GM23338 (cell line): ENCODE results near the gene STARD13. TPM values are rescaled to one million over a fixed set of nuclear protein-coding genes. Genes with fewer than 3 reads are reported as not detected.
A peak's percentile ranks its signal among the peaks of the same experiment; 100 is the strongest.

Source experiments
- ATAC-seq: fragments of 200-7000 bp; cut with Tn5 transposase; 3 replicates; pipeline ENCODE4 v1.9.1; 2020
- DNase-seq: peaks from one replicate; pipeline ENCODE4 v3.0.0-alpha.2; 2015; ENCODE audit warnings: low spot score
- H2AFZ ChIP-seq: fragments of 200-600 bp; sonication (generic); 2 replicates; pipeline ENCODE4 v1.8.0; 2016; ENCODE audit warnings: antibody characterized with exemption, mild to moderate bottlenecking, moderate library complexity
- H3F3A ChIP-seq: fragments of 200-600 bp; sonication (generic); replicated peaks from 2 replicates; pipeline ENCODE4 v1.8.0; 2017; ENCODE audit warnings: antibody characterized with exemption, mixed run types, low read depth
- H3K27ac ChIP-seq: fragments of 200-600 bp; sonication (generic); 2 replicates; pipeline ENCODE4 v1.6.1; 2016; ENCODE audit warnings: low read depth
- H3K27me3 ChIP-seq: fragments of 200-600 bp; sonication (generic); 2 replicates; pipeline ENCODE4 v1.8.0; 2016; ENCODE audit warnings: mild to moderate bottlenecking, mixed run types, moderate library complexity; ENCODE audit not compliant: insufficient read depth
- H3K36me3 ChIP-seq: fragments of 200-600 bp; sonication (generic); 2 replicates; pipeline ENCODE4 v1.8.0; 2016; ENCODE audit warnings: mild to moderate bottlenecking; ENCODE audit not compliant: insufficient read depth
- H3K4me1 ChIP-seq: fragments of 200-600 bp; sonication (generic); 2 replicates; pipeline ENCODE4 v1.8.0; 2016; ENCODE audit warnings: mild to moderate bottlenecking, moderate library complexity; ENCODE audit not compliant: insufficient read depth
- H3K4me2 ChIP-seq: fragments of 200-600 bp; sonication (generic); 2 replicates; pipeline ENCODE4 v1.7.1; 2017; ENCODE audit warnings: mixed run types
- H3K4me3 ChIP-seq: fragments of 200-600 bp; sonication (generic); 2 replicates; pipeline ENCODE4 v1.6.1; 2016; ENCODE audit warnings: mixed run types
- H3K79me2 ChIP-seq: fragments of 200-600 bp; sonication (generic); replicated peaks from 2 replicates; pipeline ENCODE4 v1.8.0; 2017; ENCODE audit warnings: mild to moderate bottlenecking; ENCODE audit not compliant: insufficient read depth
- H3K9me2 ChIP-seq: fragments of 200-600 bp; sonication (generic); 2 replicates; pipeline ENCODE4 v1.8.0; 2017; ENCODE audit not compliant: insufficient read depth
- H4K20me1 ChIP-seq: fragments of 200-600 bp; sonication (generic); replicated peaks from 2 replicates; pipeline ENCODE4 v1.8.0; 2017; ENCODE audit warnings: mild to moderate bottlenecking; ENCODE audit not compliant: insufficient read depth
- H3K27ac Mint-ChIP-seq: 2 replicates; pipeline ENCODE4 v1.8.0; 2020; ENCODE audit warnings: inconsistent platforms, mild to moderate bottlenecking, moderate library complexity, mixed read lengths
- H3K27me3 Mint-ChIP-seq: 3 replicates; pipeline ENCODE4 v1.8.0; 2022; ENCODE audit warnings: low read depth, mild to moderate bottlenecking, moderate library complexity, mixed read lengths, inconsistent platforms; ENCODE audit not compliant: insufficient read depth, poor library complexity
- H3K36me3 Mint-ChIP-seq: 3 replicates; pipeline ENCODE4 v1.8.0; 2021; ENCODE audit warnings: low read depth, mild to moderate bottlenecking, inconsistent platforms, moderate library complexity, mixed read lengths
- H3K4me1 Mint-ChIP-seq: 3 replicates; pipeline ENCODE4 v1.8.0; 2020; ENCODE audit warnings: mild to moderate bottlenecking, inconsistent platforms, mixed read lengths
- H3K4me3 Mint-ChIP-seq: 3 replicates; pipeline ENCODE4 v1.8.0; 2021; ENCODE audit warnings: moderate library complexity, mild to moderate bottlenecking, inconsistent platforms, mixed read lengths
- H3K9me3 Mint-ChIP-seq: 3 replicates; pipeline ENCODE4 v1.8.0; 2020; ENCODE audit warnings: moderate library complexity, mild to moderate bottlenecking, inconsistent platforms, mixed read lengths
- CREB1 ChIP-seq: fragments of 250-450 bp; sonication (Bioruptor Pico); IDR thresholded peaks from 2 replicates; pipeline ENCODE4 v1.5.0; 2020; ENCODE audit warnings: low read depth, mild to moderate bottlenecking, moderate library complexity
- CTCF ChIP-seq, 2 experiments: fragments of 200-600 bp in 1 of 2; sonication (generic) in 1 of 2; conservative IDR thresholded peaks; 2 replicates each; pipeline versions ENCODE4 v1.5.1 to v1.6.1; 2016 to 2017; ENCODE audit warnings: antibody characterized with exemption in 2 of 2, low read depth in 2 of 2, mild to moderate bottlenecking in 2 of 2, moderate library complexity in 1 of 2
- ETS1 ChIP-seq: IDR thresholded peaks from 2 replicates; pipeline ENCODE4 v1.6.1; 2016; ENCODE audit warnings: antibody characterized with exemption
- EZH2 ChIP-seq: fragments of 200-600 bp; sonication (generic); IDR thresholded peaks from one replicate; pipeline ENCODE4 v1.8.0; 2017; ENCODE audit warnings: antibody characterized with exemption, mild to moderate bottlenecking, low read depth; ENCODE audit not compliant: unreplicated experiment
- JUNB ChIP-seq: IDR thresholded peaks from one replicate; pipeline ENCODE4 v1.6.1; 2016; ENCODE audit warnings: antibody characterized with exemption; ENCODE audit not compliant: unreplicated experiment
- NANOG ChIP-seq: IDR thresholded peaks from 2 replicates; pipeline ENCODE4 v1.6.1; 2016; ENCODE audit warnings: antibody characterized with exemption, borderline replicate concordance
- POLR2AphosphoS5 ChIP-seq: IDR thresholded peaks from 2 replicates; pipeline ENCODE4 v1.6.1; 2016; ENCODE audit warnings: antibody characterized with exemption, low read depth
- REST ChIP-seq: IDR thresholded peaks from one replicate; pipeline ENCODE4 v1.6.1; 2018; ENCODE audit warnings: antibody characterized with exemption; ENCODE audit not compliant: unreplicated experiment
- ZNF114 ChIP-seq: fragments of 250-450 bp; sonication (Bioruptor Pico); IDR thresholded peaks from 2 replicates; pipeline ENCODE4 v1.5.0; 2020; ENCODE audit warnings: mild to moderate bottlenecking, moderate library complexity
- ZNF462 ChIP-seq: fragments of 250-450 bp; sonication (Bioruptor Pico); IDR thresholded peaks from 2 replicates; pipeline ENCODE4 v1.5.0; 2020; ENCODE audit warnings: mild to moderate bottlenecking, moderate library complexity
- polyA plus RNA-seq: library from polyadenylated mRNA; unstranded; fragments of >200 nt; fragmentation: Nextera tagmentation; extraction: Ambion mirVana; gene quantifications from 2 replicates; pipeline ENCODE4 v1.2.1, GENCODE V29; 2016
- total RNA-seq: library from RNA; depleted of rRNA; stranded (reverse); fragments of >200 nt; shearing (Covaris generic); gene quantifications from 2 replicates; pipeline ENCODE4 v1.2.3, GENCODE V29; 2014

Gene STARD13
- total and polyA plus RNA-seq, 2 experiments from 2014 or later, result 3.2 to 5.2 TPM

- TF ChIP-seq ETS1, result no peak
These were observed 27.4 kb downstream of the STARD13 start (continued) for GRCh38 chr13:33257841-33258807.

- Mint-ChIP-seq H3K27me3 (peaks cover 9% of the 10 kb centered on the region), H3K4me3 (no peak overlapping the region), H3K27ac (peak overlapping the region; percentile 88), H3K36me3 (no peaks in the 10 kb centered on the region; the same call in 2 of the 3 replicates), H3K4me1 (peaks cover 40% of the 10 kb centered on the region), H3K9me3 (no peaks in the 10 kb centered on the region)
- Histone ChIP-seq H4K20me1 (no peaks in the 10 kb centered on the region), H3K27ac (no peak overlapping the region; the same call in 1 of the 2 replicates), H3K27me3 (no peaks in the 10 kb centered on the region), H3K9me2 (peaks cover 16% of the 10 kb centered on the region; the same call in 1 of the 2 replicates), H2AFZ (no peak overlapping the region), H3F3A (no peaks in the 10 kb centered on the region), H3K4me2 (no peak overlapping the region), H3K4me3 (no peak overlapping the region), H3K36me3 (no peaks in the 10 kb centered on the region), H3K4me1 (peaks cover 30% of the 10 kb centered on the region), H3K79me2 (no peaks in the 10 kb centered on the region)
- no peak for DNase-seq
- no peak for ATAC-seq
- TF ChIP-seq POLR2AphosphoS5 (no peak), EZH2 (no peak), CTCF (conservative IDR thresholded peaks at IDR 0.05; ENCODE audit: low read depth in 2 of 2) (no peak), ZNF462 (CRISPR knock-in tag) (no peak), CREB1 (no peak), ZNF114 (CRISPR knock-in tag) (no peak), REST (no peak), NANOG (no peak), JUNB (no peak)
These were observed 29.3 kb downstream of the STARD13 start for GRCh38 chr13:33256148-33256840.
